Neuron (in vitro differentiated cells): Measurements from ENCODE around the gene NES.
"Not testable (repeated sequence)": the region's sequence is repeated elsewhere in the genome, so short reads cannot be mapped to it uniquely, and the experiment has no call there.

Experiments used
- H2AFZ ChIP-seq: one replicate; pipeline ENCODE4 v1.6.1; 2013; ENCODE audit warnings: low read depth, mild to moderate bottlenecking, inconsistent platforms, low read length, moderate library complexity
- H3K27me3 ChIP-seq: one replicate; pipeline ENCODE4 v1.6.1; 2013; ENCODE audit warnings: low read length; ENCODE audit not compliant: insufficient read depth
- H3K36me3 ChIP-seq: one replicate; pipeline ENCODE4 v1.6.1; 2013; ENCODE audit warnings: low read length; ENCODE audit not compliant: insufficient read depth
- H3K4me1 ChIP-seq: one replicate; pipeline ENCODE4 v1.6.1; 2013; ENCODE audit warnings: low read length; ENCODE audit not compliant: insufficient read depth
- H3K4me3 ChIP-seq: 2 replicates; pipeline ENCODE4 v1.5.1; 2013; ENCODE audit warnings: mild to moderate bottlenecking, low read length, moderate library complexity
- H3K9me3 ChIP-seq: one replicate; pipeline ENCODE4 v1.6.1; 2013; ENCODE audit warnings: low read length

NES gene

DNA sequence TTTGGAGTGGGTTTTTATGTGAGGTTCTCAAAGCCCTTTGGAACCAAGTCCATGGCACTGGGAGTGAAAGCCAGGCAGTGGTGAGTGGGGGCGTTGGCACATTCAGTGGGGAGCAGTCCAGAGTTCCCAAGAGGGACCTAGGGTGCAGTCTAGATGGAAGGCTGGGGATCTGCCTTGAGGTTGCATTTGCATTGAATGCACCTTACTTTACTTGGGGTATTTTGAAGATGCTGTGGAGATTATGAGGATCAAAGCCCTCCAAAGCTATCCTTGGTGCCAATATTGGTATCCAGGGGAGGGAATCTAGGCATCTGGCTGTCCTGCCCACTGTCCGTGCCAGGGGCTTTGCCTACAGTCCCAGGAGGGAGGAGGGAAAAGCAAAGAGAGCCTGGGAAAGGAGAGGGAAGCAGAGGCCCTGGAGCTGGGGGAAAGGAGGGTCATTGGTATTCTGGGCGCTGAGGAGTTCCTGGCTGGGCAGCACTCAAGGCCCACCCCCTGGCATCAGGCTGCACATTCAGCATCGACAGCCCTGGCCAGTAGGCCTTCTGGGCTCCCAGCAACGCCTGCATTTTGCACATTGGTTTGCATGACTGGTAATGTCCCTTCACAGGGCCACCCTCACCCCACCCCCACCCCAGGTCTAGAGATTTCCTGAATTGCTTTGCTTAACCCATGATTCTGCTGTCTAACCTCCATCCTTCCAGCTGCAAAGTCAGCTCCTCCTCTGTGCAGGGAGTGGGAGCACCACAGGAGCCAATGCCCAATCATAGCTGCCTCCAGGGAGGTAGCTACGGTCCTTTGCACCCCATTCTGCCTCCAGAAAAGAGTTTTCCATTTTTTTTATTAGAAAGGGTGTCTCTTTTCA lies 36.1 kb downstream of the NES start:
- Histone ChIP-seq H3K4me1 (peaks cover 24% of the 10 kb centered on the region), H2AFZ (peak overlapping the region; percentile 26), H3K4me3 (peak overlapping the region; percentile 41), H3K27me3 (peaks cover 29% of the 10 kb centered on the region), H3K36me3 (no peaks in the 10 kb centered on the region), H3K9me3 (no peaks in the 10 kb centered on the region)

DNA sequence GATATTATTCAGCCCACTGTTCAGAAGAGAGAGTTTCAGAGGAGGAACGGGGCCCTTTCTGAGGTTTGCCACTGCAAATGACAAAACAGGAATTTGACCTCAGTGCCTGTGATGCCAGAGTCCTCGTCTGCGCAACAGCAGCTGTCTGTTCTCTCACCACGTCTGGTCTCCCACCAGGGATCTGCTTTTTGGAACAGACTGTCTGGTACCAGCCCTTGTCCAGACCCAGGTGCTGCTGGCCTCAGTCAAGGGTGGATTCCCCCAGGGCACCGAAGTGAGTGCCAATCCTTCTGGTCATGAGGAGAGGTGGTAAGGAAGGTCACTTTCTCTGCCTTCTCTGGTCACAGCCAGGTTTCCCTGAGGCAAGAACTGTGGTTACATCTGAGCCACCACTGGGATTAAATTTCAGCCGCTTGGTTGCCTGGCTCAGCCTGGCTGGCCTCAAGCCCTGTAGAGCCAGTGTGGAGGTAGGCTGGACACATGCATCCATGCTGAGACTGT lies 37.6 kb downstream of the NES start:
- Histone ChIP-seq H2AFZ (no peak overlapping the region), H3K9me3 (no peaks in the 10 kb centered on the region), H3K4me1 (peaks cover 24% of the 10 kb centered on the region), H3K4me3 (no peak overlapping the region), H3K36me3 (no peaks in the 10 kb centered on the region), H3K27me3 (peaks cover 34% of the 10 kb centered on the region)

- Histone ChIP-seq H2AFZ (no peak overlapping the region), H3K4me3 (no peak overlapping the region), H3K27me3 (peaks cover 41% of the 10 kb centered on the region), H3K4me1 (peaks cover 24% of the 10 kb centered on the region), H3K9me3 (no peaks in the 10 kb centered on the region), H3K36me3 (no peaks in the 10 kb centered on the region)
Measured at GRCh38 chr1:156638189-156638985, 38.8 kb downstream of the NES start.

GRCh38 chr1:156632355-156632754 lies 44.9 kb downstream of the NES start:
- Histone ChIP-seq H3K27me3 (peaks cover 28% of the 10 kb centered on the region), H3K36me3 (no peaks in the 10 kb centered on the region), H3K4me1 (no peaks in the 10 kb centered on the region), H3K9me3 (no peaks in the 10 kb centered on the region), H3K4me3 (no peak overlapping the region), H2AFZ (no peak overlapping the region)

- H3K4me1 ChIP-seq, H3K36me3 ChIP-seq: not testable (repeated sequence)
Measured at GRCh38 chr1:156631152-156631551, 46.1 kb downstream of the NES start.

GRCh38 chr1:156629823-156630449 lies 47.3 kb downstream of the NES start:
- Histone ChIP-seq H3K9me3 (no peaks in the 10 kb centered on the region), H3K27me3 (peaks cover 38% of the 10 kb centered on the region), H3K36me3 (no peaks in the 10 kb centered on the region), H3K4me1 (peaks cover 7% of the 10 kb centered on the region), H3K4me3 (no peak overlapping the region), H2AFZ (no peak overlapping the region)

More at GRCh38 chr1:156631152-156631551, 46.1 kb downstream of the NES start:
- H3K27me3 ChIP-seq, result peaks cover 31% of the 10 kb centered on the region
- not testable (repeated sequence) for H3K4me3 ChIP-seq, H2AFZ ChIP-seq, H3K9me3 ChIP-seq

GRCh38 chr1:156627313-156627880 lies 49.8 kb downstream of the NES start:
- Histone ChIP-seq H2AFZ (no peak overlapping the region), H3K4me1 (peaks cover 9% of the 10 kb centered on the region), H3K36me3 (no peaks in the 10 kb centered on the region), H3K9me3 (no peaks in the 10 kb centered on the region), H3K27me3 (peaks cover 41% of the 10 kb centered on the region), H3K4me3 (no peak overlapping the region)

GRCh38 chr1:156626079-156626438 lies 51.1 kb downstream of the NES start:
- Histone ChIP-seq H3K4me3 (no peak overlapping the region), H3K9me3 (no peaks in the 10 kb centered on the region), H3K27me3 (peaks cover 43% of the 10 kb centered on the region), H2AFZ (no peak overlapping the region), H3K36me3 (no peaks in the 10 kb centered on the region), H3K4me1 (peaks cover 9% of the 10 kb centered on the region)

GRCh38 chr1:156625436-156626078 lies 51.6 kb downstream of the NES start:
- H3K4me1 ChIP-seq, result peaks cover 9% of the 10 kb centered on the region
- H3K36me3 ChIP-seq, result no peaks in the 10 kb centered on the region
- H2AFZ ChIP-seq, result peak overlapping the region; percentile 20
- peaks cover 46% of the 10 kb centered on the region for H3K27me3 ChIP-seq
- H3K4me3 ChIP-seq, result peak overlapping the region; percentile 9
- H3K9me3 ChIP-seq, result no peaks in the 10 kb centered on the region

DNA sequence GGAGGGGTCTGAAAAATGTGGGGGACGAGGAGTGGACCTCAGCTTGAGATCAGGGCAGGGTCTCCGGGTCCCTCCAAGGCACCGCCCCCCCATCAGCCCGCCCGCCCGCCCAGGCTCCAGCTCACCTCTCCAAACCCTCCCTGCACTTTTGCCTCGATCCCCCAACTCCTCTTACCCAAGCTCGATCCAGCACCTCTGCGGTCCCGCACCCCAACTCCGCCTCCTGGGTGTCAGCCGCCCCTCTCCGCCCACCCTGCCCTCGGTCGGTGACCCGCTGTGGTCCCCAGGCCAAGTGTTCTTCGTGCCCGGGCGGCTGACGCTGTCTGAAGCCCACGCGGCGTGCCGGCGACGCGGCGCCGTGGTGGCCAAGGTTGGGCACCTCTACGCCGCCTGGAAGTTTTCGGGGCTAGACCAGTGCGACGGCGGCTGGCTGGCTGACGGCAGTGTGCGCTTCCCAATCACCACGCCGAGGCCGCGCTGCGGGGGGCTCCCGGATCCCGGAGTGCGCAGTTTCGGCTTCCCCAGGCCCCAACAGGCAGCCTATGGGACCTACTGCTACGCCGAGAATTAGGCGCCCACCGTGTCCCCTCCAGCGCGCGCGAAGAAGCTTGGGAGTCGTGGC lies 52.3 kb downstream of the NES start:
- peak overlapping the region; percentile 37 for H2AFZ ChIP-seq
- no peaks in the 10 kb centered on the region for H3K36me3 ChIP-seq
- H3K27me3 ChIP-seq, result peaks cover 52% of the 10 kb centered on the region
- no peaks in the 10 kb centered on the region for H3K9me3 ChIP-seq
- H3K4me1 ChIP-seq, result peaks cover 9% of the 10 kb centered on the region
- peak overlapping the region; percentile 33 for H3K4me3 ChIP-seq

- peaks cover 9% of the 10 kb centered on the region for H3K4me1 ChIP-seq
Measured at GRCh38 chr1:156623946-156624813, 53.0 kb downstream of the NES start.

More at GRCh38 chr1:156623946-156624813, 53.0 kb downstream of the NES start:
- Histone ChIP-seq H3K27me3 (peaks cover 56% of the 10 kb centered on the region), H2AFZ (peak overlapping the region; percentile 37), H3K36me3 (no peaks in the 10 kb centered on the region), H3K4me3 (peak overlapping the region; percentile 33), H3K9me3 (no peaks in the 10 kb centered on the region)
